Adrenal gland (tissue), 5 donors: ENCODE measurements around the gene FAM98C.

Source experiments
- POLR2A ChIP-seq, 2 donors: fragments of 450-650 bp; IDR thresholded peaks; one replicate each; pipeline ENCODE4 v1.6.1; 2017; ENCODE audit warnings: antibody characterized with exemption in 2 of 2, mild to moderate bottlenecking in 2 of 2, moderate library complexity in 1 of 2
- TF ChIP-seq, protein P1 (sequence below), 6 experiments: fragments of 450-650 bp in 4 of 6; fragments of 200-600 bp in 2 of 6; sonication (generic) in 1 of 6; IDR thresholded peaks; 1 replicate in 5 of 6; 2 replicates in 1 of 6; pipeline versions ENCODE4 v1.5.1 to v1.8.0; 2016 to 2021; ENCODE audit warnings: antibody characterized with exemption in 6 of 6, mild to moderate bottlenecking in 2 of 6, moderate library complexity in 1 of 6
- donor health status: DM: no; HTN: no; CAD: no.

DNA sequence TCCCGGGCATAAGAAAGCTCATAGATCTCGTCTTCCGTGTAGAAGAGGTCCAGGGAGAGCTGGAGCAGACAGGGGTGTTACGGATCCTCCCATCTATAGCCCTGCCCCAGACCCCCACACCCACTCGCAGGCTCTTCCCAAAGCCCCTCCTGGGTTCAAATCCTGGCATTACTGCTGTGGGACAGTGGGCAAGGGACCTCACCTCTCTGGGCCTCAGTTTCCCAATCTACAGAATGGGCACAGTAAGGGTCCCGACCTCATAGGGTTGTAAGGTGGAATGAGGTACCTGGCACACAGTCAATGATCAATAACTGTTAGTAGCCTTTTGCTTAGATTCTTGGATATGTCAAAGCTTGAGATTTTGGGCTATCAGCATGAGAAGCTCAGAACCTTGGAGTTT, 10.5 kb downstream of the FAM98C start:
- TF ChIP-seq, protein P1, sequence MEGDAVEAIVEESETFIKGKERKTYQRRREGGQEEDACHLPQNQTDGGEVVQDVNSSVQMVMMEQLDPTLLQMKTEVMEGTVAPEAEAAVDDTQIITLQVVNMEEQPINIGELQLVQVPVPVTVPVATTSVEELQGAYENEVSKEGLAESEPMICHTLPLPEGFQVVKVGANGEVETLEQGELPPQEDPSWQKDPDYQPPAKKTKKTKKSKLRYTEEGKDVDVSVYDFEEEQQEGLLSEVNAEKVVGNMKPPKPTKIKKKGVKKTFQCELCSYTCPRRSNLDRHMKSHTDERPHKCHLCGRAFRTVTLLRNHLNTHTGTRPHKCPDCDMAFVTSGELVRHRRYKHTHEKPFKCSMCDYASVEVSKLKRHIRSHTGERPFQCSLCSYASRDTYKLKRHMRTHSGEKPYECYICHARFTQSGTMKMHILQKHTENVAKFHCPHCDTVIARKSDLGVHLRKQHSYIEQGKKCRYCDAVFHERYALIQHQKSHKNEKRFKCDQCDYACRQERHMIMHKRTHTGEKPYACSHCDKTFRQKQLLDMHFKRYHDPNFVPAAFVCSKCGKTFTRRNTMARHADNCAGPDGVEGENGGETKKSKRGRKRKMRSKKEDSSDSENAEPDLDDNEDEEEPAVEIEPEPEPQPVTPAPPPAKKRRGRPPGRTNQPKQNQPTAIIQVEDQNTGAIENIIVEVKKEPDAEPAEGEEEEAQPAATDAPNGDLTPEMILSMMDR (IDR thresholded peaks at IDR 0.05): no peak
- TF ChIP-seq POLR2A (IDR thresholded peaks at IDR 0.05): no peak
